GM21723 (cell line): ENCODE data around the gene ZNF98.

ENCODE experiments used
- ATAC-seq: cut with Tn5 transposase; IDR thresholded peaks from one replicate; pipeline ENCODE4 v1.9.1; 2021; ENCODE audit warnings: mild to moderate bottlenecking, moderate library complexity; ENCODE audit not compliant: unreplicated experiment

ZNF98 gene

GRCh38 chr19:22422211-22422610 lies at the start of gene ZNF98:
Gene ZNF98 (minus strand): TSS chr19:22422346. CDS start chr19:22422224, 122 bp downstream.
- ATAC-seq: no peak

GRCh38 chr19:22446605-22447004 lies 24.5 kb upstream of the ZNF98 start:
- no peak for ATAC-seq

GRCh38 chr19:22438011-22438410 lies 15.9 kb upstream of the ZNF98 start:
- no peak for ATAC-seq

- ATAC-seq: no peak
These were observed 6.1 kb upstream of the ZNF98 start for GRCh38 chr19:22427960-22428913.

- ATAC-seq: no peak
These were observed 5.4 kb upstream of the ZNF98 start for GRCh38 chr19:22427547-22427946.

GRCh38 chr19:22426901-22427300 lies 4.8 kb upstream of the ZNF98 start:
- no peak for ATAC-seq

GRCh38 chr19:22421797-22422196 lies 349 bp downstream of the ZNF98 start:
- no peak for ATAC-seq

GRCh38 chr19:22354665-22355064 lies 67.5 kb downstream of the ZNF98 start:
- ATAC-seq: no peak
